Stimulated activated CD4-positive, alpha-beta T cell treated with anti-CD3 and anti-CD28 coated beads, Interleukin-1b, Interleukin-23, amount 100 ng/mL, for 4 hours (primary cell): ENCODE measurements around the gene TBL1Y.
"Not testable (repeated sequence)": the region's sequence is repeated elsewhere in the genome, so short reads cannot be mapped to it uniquely, and the experiment has no call there.

Experiments
- DNase-seq, 2 donors: peaks; one replicate each; pipeline ENCODE4 v3.0.0-alpha.2; 2020; ENCODE audit warnings: low read depth in 2 of 2

Gene TBL1Y

GRCh38 chrY:6910372-6911252 lies at the start of gene TBL1Y:
TSS of gene TBL1Y (plus strand) at chrY:6910697. CDS start at chrY:7025085, 114,388 bp downstream.
- no peak for DNase-seq

GRCh38 chrY:6894496-6894895 lies 16.0 kb upstream of the TBL1Y start:
- DNase-seq = no peak

- DNase-seq = no peak
Measured at GRCh38 chrY:6895236-6895635, 15.3 kb upstream of the TBL1Y start.

- DNase-seq = not testable (repeated sequence)
Measured at GRCh38 chrY:6902116-6902515, 8.4 kb upstream of the TBL1Y start.

- DNase-seq = no peak
Measured at GRCh38 chrY:6907591-6907990, 2.9 kb upstream of the TBL1Y start.

GRCh38 chrY:6908021-6908420 lies 2.5 kb upstream of the TBL1Y start:
- not testable (repeated sequence) for DNase-seq

- DNase-seq = no peak
Measured at GRCh38 chrY:6909118-6909521, 1.4 kb upstream of the TBL1Y start.

GRCh38 chrY:6909856-6910255 lies 641 bp upstream of the TBL1Y start:
- no peak for DNase-seq

- DNase-seq = no peak
Measured at GRCh38 chrY:6911253-6911881, 870 bp downstream of the TBL1Y start, which contains the start of gene AMELY. TSS of gene AMELY (minus strand) at chrY:6911752. CDS start at chrY:6872608, 39,144 bp downstream.

GRCh38 chrY:6913362-6913761 lies 2.9 kb downstream of the TBL1Y start:
- DNase-seq = no peak

- no peak for DNase-seq
Measured at GRCh38 chrY:6921061-6921460, 10.6 kb downstream of the TBL1Y start.

- no peak for DNase-seq
Measured at GRCh38 chrY:6928265-6928664, 17.8 kb downstream of the TBL1Y start.

GRCh38 chrY:6929237-6929636 lies 18.7 kb downstream of the TBL1Y start:
- no peak for DNase-seq

GRCh38 chrY:6931779-6932396 lies 21.4 kb downstream of the TBL1Y start:
- no peak for DNase-seq

GRCh38 chrY:6935497-6935896 lies 25.0 kb downstream of the TBL1Y start:
- no peak for DNase-seq

- DNase-seq = no peak
Measured at GRCh38 chrY:6947695-6948094, 37.2 kb downstream of the TBL1Y start.

GRCh38 chrY:6948378-6948777 lies 37.9 kb downstream of the TBL1Y start:
- no peak for DNase-seq

- DNase-seq = no peak
Measured at GRCh38 chrY:6949947-6950346, 39.5 kb downstream of the TBL1Y start.

- peak in 1 of 2 donors; percentile 1 for DNase-seq
Measured at GRCh38 chrY:6964732-6965131, 54.2 kb downstream of the TBL1Y start.

- DNase-seq = no peak
Measured at GRCh38 chrY:6966521-6966920, 56.0 kb downstream of the TBL1Y start.

GRCh38 chrY:6967736-6968135 lies 57.2 kb downstream of the TBL1Y start:
- no peak for DNase-seq

GRCh38 chrY:6968191-6968590 lies 57.7 kb downstream of the TBL1Y start:
- no peak for DNase-seq
